Fibroblast of gingiva (primary cell): ENCODE results near the gene RAI14.
"Not testable (repeated sequence)": the region's sequence is repeated elsewhere in the genome, so short reads cannot be mapped to it uniquely, and the experiment has no call there.

Experiments used
- DNase-seq: peaks from one replicate; pipeline ENCODE4 v3.0.0-alpha.2; 2011; ENCODE audit warnings: low read depth

RAI14 gene

DNA sequence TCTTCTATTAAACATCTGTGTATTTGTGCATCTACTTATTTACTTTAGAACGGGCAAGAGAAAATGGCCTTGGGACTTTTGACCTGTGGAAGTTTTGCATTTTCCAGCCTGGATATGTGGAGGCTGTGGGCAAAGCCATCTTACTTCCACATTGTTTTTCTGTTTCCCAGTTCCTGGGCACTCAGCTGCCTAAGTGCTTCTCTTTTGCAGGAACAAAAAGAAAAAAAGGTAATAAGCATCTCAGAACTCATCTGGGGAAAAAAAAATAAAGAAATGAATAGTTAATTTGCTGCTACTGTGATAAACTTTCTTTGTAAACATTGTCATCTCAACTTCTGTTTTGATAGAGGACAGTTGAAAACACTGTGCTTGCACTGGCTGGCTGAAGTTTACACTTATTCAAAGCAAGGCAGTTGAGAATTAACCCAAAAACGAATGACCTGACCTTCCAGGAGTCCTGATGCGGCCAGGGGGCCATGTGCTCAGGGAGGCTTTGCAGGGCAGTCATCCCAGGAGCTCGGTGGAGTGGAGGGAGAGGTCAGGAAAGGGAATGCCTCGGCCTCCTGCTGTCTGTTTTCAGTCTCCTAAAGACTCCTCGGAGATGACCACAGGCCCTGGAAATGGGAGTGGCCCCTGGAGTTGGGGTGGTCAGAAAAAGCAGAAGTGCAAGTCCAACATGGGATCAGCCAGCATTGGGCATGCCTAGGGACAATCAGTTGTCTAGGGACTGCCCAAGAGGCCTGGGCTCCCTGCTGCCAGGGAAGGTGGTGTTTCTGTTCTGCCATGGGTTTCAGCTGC is 75.5 kb downstream of the RAI14 start:
- no peak for DNase-seq

GRCh38 chr5:34734326-34734725 is 78.2 kb downstream of the RAI14 start:
- DNase-seq: no peak

DNA sequence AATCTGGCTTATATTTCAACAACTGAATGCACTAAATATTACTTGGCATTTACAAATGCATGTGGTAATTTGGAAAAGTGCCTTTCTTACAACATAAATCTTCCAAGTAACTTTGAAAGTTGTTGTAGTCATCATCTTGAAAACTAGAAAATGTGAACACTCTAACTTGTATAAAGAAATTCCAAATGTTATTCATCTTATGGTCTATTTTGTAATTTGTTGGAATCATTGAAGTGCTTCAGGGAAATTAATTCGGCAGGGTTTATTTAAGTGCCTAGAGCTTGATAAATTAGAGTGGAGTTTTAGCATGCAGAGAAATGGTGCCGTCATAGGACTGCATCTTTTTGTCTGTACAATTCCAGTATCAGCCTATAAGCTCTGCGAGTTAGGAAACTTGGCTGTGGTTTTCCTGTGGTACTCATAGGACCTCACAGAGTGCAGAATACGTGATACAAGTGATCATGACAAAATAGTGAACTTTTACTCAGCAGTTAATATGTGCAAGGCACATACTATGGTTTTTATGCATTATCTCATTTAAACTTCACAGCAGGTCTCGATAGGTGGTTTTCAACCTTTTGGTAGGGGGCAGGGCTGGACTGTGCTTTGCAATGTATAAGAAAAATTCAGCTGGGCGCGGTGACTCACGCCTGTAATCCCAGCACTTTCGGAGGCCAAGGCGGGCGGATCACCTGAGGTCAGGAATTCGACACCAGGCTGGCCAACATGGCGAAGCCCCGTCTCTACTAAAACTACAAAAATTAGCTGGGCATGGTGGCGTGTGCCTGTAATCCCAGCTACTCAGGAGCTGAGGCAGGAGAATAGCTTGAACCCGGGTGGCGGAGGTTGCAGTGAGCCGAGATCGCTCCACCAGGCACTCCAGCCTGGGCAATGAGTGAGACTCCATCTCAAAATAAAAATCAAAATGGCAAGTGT is 79.6 kb downstream of the RAI14 start:
- DNase-seq: peak; percentile 95

DNA sequence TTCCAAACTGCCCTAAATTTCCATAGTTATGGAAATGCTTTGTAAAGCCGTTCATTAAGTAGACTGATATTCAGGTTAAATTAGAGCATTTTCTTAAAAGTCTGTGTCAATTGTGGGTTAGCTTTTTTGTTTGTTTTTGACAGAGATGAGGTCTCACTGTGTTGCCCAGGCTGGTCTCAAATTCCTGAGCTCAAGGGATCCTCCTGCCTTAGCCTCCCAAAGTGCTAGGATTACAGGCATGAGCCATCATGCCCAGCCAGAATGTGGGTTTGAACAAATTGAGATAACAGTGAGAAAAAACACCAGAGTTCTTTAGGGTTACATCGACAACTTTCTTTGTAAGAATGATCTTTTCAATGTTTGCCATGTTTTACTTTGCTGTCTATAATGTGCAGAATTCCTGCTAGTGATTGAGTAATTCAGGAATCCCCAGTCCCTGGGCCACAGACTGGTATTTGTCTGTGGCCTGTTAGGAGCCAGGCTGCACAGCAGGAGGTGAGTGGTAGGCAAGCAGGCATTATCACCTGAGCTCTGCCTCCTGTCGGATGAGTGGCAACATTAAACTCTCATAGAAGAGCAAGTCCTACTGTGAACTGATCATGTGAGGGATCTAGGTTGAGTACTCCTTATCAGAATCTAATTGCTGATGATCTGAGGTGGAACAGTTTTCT is 80.5 kb downstream of the RAI14 start:
- DNase-seq: no peak

- no peak for DNase-seq
Observed at GRCh38 chr5:34737731-34738130, 81.6 kb downstream of the RAI14 start.

- no peak for DNase-seq
Observed at GRCh38 chr5:34738381-34738780, 82.3 kb downstream of the RAI14 start.

DNA sequence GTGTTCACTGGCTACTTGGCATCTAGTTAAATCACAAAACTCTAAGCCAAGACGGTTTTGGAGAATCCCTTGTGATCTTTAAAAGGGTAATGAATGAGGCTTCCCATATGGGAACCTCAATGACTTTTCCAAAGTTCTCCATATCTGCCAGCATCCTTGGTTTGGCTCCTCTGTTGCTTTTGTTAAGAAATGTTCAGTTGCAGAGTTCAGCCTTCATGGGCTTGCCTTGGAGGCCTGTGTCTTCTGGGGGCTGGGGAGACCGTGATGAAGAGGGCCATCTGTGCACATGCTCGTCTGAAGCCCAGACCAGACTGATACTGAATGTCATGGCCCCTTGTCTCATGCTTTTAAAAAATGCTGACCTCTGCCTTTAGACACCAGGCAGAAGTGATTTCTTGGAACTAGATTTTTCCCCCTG is 84.3 kb downstream of the RAI14 start:
- no peak for DNase-seq

DNA sequence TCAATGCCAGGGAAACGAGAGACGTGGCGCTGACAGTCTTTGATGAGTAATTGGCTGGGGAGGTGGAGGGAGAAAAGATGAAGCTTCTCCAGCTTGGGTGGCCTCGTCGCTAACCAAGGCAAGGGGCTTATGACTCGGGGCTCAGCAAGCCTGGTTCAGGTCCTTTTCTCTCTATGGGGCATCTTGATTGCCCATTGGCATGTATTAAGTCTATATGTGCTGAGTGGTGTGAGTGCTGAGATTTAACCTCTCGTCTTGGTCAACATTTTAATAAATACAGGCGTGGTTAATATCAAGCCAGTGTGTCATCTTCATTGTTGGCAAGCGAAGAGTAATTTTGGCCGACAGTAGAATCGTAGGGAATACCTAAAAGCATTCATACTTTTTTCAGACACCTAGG is 85.9 kb downstream of the RAI14 start:
- DNase-seq: no peak

GRCh38 chr5:34743878-34744277 is 87.8 kb downstream of the RAI14 start:
- DNase-seq: peak; percentile 75

GRCh38 chr5:34748431-34748830 is 92.3 kb downstream of the RAI14 start:
- no peak for DNase-seq

DNA sequence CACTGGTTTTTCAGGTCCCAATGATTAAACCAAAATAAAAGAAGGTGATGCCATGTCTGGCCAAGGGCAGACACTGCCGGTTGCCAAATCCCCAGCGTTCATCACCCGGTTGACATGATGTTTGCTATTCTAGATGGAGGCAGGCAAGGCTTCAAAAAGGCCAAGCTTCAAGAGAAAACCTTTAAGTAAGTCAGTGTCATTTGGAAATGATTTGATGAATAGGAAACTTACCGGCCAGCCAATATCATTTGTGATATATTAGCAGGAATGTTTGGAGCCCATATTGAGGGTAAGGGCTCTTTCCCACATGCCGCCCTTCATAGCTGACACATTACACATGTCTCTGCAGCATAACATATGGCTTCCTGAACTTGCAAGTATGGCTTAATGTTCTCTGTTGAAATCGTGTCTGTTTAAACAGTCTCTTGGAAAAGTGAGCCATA is 93.3 kb downstream of the RAI14 start:
- DNase-seq: peak; percentile 80

GRCh38 chr5:34750206-34750605 is 94.1 kb downstream of the RAI14 start:
- DNase-seq: no peak

- no peak for DNase-seq
Observed at GRCh38 chr5:34751807-34752736, 95.9 kb downstream of the RAI14 start.

GRCh38 chr5:34753236-34753635 is 97.1 kb downstream of the RAI14 start:
- not testable (repeated sequence) for DNase-seq

DNA sequence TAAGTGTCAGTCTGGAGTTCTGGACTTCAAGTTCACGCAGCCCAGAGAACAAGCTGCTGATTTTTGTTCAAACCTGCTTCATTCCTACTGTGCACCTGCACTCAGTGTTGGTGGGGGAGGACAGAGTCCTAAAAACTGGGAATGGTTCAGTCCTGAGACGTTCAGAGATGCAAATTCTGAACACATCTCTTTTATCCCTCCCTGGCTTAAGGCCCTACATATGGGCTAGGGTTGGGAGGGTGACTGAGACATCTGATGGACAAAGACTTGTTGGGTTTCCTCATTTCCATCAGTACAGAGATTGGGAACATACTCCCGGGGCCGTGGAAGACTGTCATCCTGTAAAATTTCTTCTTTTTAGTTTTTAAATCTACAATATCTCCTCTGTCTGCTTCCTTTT is 99.8 kb downstream of the RAI14 start:
- DNase-seq: no peak

GRCh38 chr5:34756781-34757624 is 100.9 kb downstream of the RAI14 start:
- no peak for DNase-seq

DNA sequence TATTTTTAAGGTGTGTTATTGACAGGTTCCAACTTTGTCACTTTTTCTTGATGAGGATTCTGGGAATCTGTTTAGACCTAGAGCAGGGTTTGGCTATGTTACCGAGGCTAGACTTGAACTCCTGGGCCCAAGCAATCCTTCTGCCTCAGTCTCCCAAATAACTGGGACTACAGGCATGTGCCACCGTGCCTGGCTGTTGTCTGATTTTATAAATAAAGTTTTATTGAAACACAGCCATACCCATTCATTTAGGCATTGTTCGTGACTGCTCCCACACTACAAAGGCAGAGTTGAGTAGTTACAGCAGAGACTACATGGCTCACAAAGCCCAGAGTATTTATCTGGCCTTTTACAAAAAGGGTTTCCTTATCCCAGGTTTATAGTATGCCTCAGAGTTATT is 102.4 kb downstream of the RAI14 start:
- DNase-seq: no peak

DNA sequence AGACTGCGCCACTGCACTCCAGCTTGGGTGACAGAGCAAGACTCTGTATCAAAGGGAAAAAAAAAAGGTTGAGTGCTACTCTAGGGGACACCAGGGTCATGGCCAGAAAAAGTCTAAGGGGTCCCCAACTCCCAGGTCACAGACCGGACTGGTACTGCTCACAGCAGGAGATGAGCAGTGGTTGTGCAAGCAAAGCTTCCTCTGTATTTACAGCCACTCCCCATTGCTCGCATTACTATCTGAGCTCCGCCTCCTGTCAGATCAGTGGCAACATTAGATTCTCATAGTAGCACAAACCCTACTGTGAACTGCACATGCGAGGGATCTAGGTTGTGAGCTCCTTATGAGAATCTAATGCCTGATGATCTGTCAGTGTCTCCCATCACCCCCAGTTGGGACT is 103.1 kb downstream of the RAI14 start:
- not testable (repeated sequence) for DNase-seq

DNA sequence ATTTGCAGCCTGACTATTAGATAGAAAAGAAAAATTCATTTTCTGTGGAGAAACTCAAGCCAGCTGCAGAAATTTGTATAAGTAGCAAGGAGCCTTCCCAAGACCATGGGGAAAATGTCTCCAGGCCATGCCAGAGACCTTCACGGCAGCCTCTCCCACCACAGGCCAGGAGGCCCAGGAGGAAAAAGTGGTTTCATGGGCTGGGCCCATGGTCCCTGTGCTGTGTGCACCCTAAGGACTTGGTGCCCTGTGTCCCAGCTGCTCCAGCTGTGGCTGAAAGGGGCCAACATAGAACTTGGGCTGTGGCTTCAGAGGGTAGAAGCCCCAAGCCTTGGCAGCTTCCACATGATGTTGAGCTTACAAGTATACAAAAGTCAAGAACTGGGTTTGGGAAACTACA is 109.5 kb downstream of the RAI14 start:
- no peak for DNase-seq

GRCh38 chr5:34767180-34767579 is 111.1 kb downstream of the RAI14 start:
- DNase-seq: no peak
